HG02970 (cell line): ENCODE data around the gene TIGIT.

Experiments used
- ATAC-seq: cut with Tn5 transposase; IDR thresholded peaks from one replicate; pipeline ENCODE4 v1.9.1; 2021; ENCODE audit warnings: mild to moderate bottlenecking, moderate library complexity, moderate number of reproducible peaks; ENCODE audit not compliant: unreplicated experiment, low FRiP score

Gene TIGIT

DNA sequence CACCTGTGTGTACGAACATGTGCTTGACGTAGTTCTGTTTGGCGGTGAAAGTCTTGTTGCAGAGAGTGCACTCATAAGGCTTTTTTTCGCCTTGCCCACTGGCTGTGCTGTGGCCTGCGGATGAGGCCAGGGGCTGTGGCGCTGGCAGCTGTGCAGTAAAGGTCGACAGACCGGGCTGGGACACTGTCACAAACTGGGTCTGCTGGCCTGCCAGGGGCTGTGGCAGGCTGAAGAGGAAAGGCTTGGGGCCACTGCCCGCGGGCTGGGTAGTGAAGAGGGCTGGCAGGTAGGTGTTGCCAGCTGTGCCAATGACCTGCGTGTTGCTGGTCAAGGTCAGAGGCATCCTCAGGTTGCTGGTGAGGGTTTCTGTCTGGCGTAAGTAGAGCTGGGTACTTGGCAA lies 56.4 kb downstream of the TIGIT start:
- ATAC-seq, result no peak

DNA sequence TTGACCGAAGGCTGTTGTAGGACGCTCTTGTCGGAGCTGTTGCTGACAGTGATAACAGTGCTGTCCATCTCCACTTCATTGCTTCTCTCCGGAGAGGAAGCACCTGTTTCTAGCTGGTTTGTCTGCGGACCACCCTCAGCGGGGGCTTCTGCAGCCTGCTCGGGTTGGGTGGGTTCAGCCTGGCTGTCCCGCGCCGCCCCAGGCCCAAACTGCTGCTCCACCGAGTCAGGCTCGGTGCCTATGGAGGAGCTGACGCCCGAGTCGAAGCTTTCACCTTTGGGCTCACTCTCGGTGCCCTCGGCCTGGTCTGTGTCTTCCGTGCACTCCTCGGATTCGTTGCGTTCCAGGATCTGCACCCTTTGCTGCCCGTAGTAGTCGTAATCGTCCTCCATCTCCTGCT lies 56.9 kb downstream of the TIGIT start:
- ATAC-seq, result no peak

DNA sequence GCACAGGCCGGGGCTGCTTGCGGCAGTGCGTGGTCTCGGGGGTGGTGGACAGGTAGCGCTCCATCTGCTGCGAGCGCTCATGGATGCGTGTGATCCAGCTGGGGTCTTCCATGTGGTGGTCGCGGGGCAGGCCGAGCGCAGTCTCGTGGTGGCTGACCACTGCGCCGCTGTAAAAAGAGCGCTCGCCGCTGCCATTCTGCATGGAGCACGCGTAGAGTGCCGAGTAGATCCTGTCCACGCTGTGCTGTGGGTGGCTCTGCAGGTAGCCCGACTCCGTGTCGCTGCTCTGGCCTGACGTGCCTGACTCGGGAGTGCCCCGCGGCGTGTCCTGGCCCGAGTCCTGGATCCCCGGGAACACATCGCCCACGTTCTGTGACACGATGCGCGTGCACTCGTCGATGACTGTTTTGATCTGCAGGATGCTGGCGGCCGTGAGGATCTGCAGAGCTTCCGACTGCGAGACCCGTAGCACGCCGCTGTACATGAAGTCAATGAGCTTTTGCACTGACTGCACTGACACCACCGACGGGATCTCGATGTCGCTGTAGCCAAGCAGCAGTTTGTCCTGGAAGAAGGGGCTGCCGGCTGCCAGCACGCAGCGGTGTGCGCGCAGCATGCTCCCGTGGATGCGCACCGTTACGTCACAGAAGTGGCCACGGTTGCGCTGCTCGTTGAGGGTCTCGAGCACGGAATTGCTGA lies 57.4 kb downstream of the TIGIT start:
- ATAC-seq, result no peak

DNA sequence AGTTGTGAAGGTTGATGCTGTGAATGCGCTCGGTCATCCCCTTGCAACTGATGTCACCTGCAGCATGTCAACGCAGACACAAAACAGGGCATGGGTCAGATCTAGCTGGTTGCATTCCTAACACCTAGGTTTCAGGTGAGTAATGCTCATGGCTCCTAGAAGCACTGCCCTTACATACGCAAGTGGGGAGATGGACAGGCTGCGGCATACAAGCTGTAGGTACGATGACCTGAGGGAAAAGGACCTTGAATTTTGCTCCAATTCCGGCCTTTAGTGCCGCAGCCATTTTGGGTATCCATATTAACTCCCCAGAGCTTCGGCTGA lies 58.0 kb downstream of the TIGIT start:
- no peak for ATAC-seq

DNA sequence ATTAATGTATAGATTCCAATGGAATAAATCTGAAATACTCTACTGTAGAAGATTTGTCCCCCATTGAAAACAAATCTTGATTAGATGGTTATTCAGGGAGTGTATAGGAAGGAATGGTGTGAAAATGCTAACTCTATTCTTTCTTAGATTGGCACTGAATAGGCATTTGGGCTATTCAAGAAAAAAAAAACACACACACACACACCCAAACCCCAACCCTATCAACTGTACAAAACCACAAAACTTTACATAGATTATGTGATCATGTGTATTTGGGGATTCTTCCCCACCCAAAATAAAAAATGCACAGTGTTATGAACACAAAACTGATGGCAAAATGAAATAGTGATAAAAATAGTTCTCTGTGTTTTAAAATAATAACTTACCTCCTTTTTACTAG lies 61.8 kb downstream of the TIGIT start:
- ATAC-seq, result no peak

DNA sequence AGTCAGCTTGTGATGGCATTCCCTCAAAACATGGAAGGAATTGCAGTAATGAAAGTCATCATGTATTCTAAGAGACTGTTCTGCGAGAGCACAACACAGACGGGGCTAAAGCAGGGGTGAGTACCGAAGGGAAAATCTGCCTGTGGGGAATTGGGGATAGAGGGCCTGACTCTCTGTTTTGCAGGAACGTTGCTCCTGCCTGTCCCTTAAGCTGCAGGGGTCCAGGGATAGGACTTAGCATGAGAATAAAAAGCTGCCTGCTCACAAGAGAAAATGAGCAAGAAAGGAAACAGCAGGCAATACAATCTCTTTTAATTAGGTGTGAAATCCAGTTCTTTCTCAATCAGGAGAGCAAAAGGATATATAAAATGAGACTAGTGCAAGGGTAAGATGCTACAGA lies 62.2 kb downstream of the TIGIT start:
- ATAC-seq, result no peak

DNA sequence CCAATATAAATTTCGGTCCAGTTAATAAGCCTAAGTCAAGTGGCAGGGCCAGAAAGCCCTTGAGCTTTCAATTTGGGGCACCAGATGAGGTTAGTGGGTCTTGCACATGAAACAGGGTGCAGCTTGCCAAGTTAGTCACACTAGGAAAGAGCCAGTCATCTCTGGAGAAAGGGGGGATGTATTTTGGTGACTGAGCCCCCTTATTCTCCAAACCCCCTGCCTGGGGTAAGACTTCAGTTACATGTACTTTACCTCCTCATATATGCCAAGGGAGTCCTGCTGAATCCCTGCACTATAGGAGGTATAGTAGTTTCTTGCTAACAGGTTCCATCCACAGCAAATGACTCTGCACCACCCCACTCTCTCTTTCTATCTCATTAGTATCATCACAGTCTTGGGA lies 62.7 kb downstream of the TIGIT start:
- no peak for ATAC-seq
